CD14-positive monocyte (primary cell): ENCODE measurements around the gene SLC25A36. TPM values are rescaled to one million over a fixed set of nuclear protein-coding genes. Genes with fewer than 3 reads are reported as not detected.

ENCODE experiments used
- DNase-seq, 3 donors: peaks; one replicate each; pipeline ENCODE4 v3.0.0-alpha.2; 2011 to 2022
- H2AFZ ChIP-seq: 2 replicates; pipeline ENCODE4 v1.6.0; 2012; ENCODE audit warnings: mild to moderate bottlenecking, low read depth, low read length, inconsistent platforms; ENCODE audit not compliant: insufficient read depth, poor library complexity, severe bottlenecking
- H3K27ac ChIP-seq, 2 donors: 1 replicate in 1 of 2; 2 replicates in 1 of 2; pipeline ENCODE4 v1.5.1; 2012 to 2013; ENCODE audit warnings: low read length in 2 of 2, control low read depth in 1 of 2, inconsistent platforms in 1 of 2, low read depth in 1 of 2, mild to moderate bottlenecking in 1 of 2
- H3K27me3 ChIP-seq, 2 donors: one replicate each; pipeline versions ENCODE4 v1.6.0 to v1.6.1; 2011 to 2013; ENCODE audit warnings: low read length in 2 of 2; ENCODE audit not compliant: control insufficient read depth in 2 of 2, insufficient read depth in 2 of 2
- H3K36me3 ChIP-seq, 2 donors: replicated peaks in 1 of 2; 1 replicate in 1 of 2; 2 replicates in 1 of 2; pipeline versions ENCODE4 v1.5.1 to v1.6.1; 2012 to 2013; ENCODE audit warnings: low read length in 2 of 2, control low read depth in 1 of 2, inconsistent platforms in 1 of 2, mild to moderate bottlenecking in 1 of 2; ENCODE audit not compliant: insufficient read depth in 2 of 2, control insufficient read depth in 1 of 2
- H3K4me1 ChIP-seq, 2 donors: 1 replicate in 1 of 2; 2 replicates in 1 of 2; pipeline versions ENCODE4 v1.5.1 to v1.6.1; 2012 to 2013; ENCODE audit warnings: low read length in 2 of 2, control low read depth in 1 of 2, inconsistent platforms in 1 of 2, mild to moderate bottlenecking in 1 of 2, moderate library complexity in 1 of 2; ENCODE audit not compliant: insufficient read depth in 2 of 2, control insufficient read depth in 1 of 2
- H3K4me2 ChIP-seq: replicated peaks from 2 replicates; pipeline ENCODE3; 2012; ENCODE audit warnings: low read length, moderate library complexity, mild to moderate bottlenecking; ENCODE audit not compliant: poor library complexity, severe bottlenecking; ENCODE audit errors: extremely low read depth
- H3K4me3 ChIP-seq, 3 experiments: fragments of 200-600 bp in 1 of 3; sonication (generic) in 1 of 3; replicated peaks in 1 of 3; 1 replicate in 2 of 3; 2 replicates in 1 of 3; pipeline ENCODE4 v1.5.1; 2011 to 2013; ENCODE audit warnings: low read length in 3 of 3, mild to moderate bottlenecking in 3 of 3, control low read depth in 2 of 3, low read depth in 2 of 3, inconsistent platforms in 1 of 3, moderate library complexity in 1 of 3
- H3K79me2 ChIP-seq: 2 replicates; pipeline ENCODE4 v1.6.0; 2012; ENCODE audit warnings: mild to moderate bottlenecking, control low read depth, inconsistent platforms, low read length, moderate library complexity; ENCODE audit not compliant: insufficient read depth
- H3K9ac ChIP-seq: 2 replicates; pipeline ENCODE4 v1.6.0; 2017; ENCODE audit warnings: low read length, mild to moderate bottlenecking; ENCODE audit not compliant: insufficient read depth, poor library complexity, severe bottlenecking
- H3K9me3 ChIP-seq, 2 donors: replicated peaks in 1 of 2; 1 replicate in 1 of 2; 2 replicates in 1 of 2; pipeline versions ENCODE4 v1.5.1 to v1.6.1; 2012 to 2013; ENCODE audit warnings: low read length in 2 of 2, control low read depth in 1 of 2; ENCODE audit not compliant: control insufficient read depth in 1 of 2, insufficient read depth in 1 of 2
- H4K20me1 ChIP-seq: 2 replicates; pipeline ENCODE4 v1.6.0; 2012; ENCODE audit warnings: mild to moderate bottlenecking, low read length, control low read depth, moderate library complexity; ENCODE audit not compliant: insufficient read depth
- H3K27ac Mint-ChIP-seq, 7 donors: one replicate each; pipeline ENCODE4 v1.8.0; 2020; ENCODE audit warnings: mild to moderate bottlenecking in 7 of 7, mixed read lengths in 7 of 7, moderate library complexity in 6 of 7, inconsistent platforms in 2 of 7
- H3K27me3 Mint-ChIP-seq, 3 donors: one replicate each; pipeline ENCODE4 v1.8.0; 2021 to 2022; ENCODE audit warnings: low read depth in 3 of 3, mild to moderate bottlenecking in 3 of 3, mixed read lengths in 3 of 3, moderate library complexity in 3 of 3, inconsistent platforms in 1 of 3
- H3K36me3 Mint-ChIP-seq, 2 donors: one replicate each; pipeline ENCODE4 v1.8.0; 2020; ENCODE audit warnings: mixed read lengths in 2 of 2, inconsistent platforms in 1 of 2, mild to moderate bottlenecking in 1 of 2
- H3K4me1 Mint-ChIP-seq: one replicate; pipeline ENCODE4 v1.8.0; 2020; ENCODE audit warnings: mild to moderate bottlenecking, mixed read lengths
- H3K4me3 Mint-ChIP-seq, 2 donors: one replicate each; pipeline ENCODE4 v1.8.0; 2020; ENCODE audit warnings: mild to moderate bottlenecking in 2 of 2, mixed read lengths in 2 of 2, moderate library complexity in 1 of 2
- H3K9me3 Mint-ChIP-seq, 7 donors: one replicate each; pipeline ENCODE4 v1.8.0; 2020 to 2022; ENCODE audit warnings: mixed read lengths in 7 of 7, mild to moderate bottlenecking in 6 of 7, moderate library complexity in 6 of 7, inconsistent platforms in 2 of 7
- CTCF ChIP-seq: fragments of 200-600 bp; IDR thresholded peaks from one replicate; pipeline ENCODE4 v1.8.0; 2022; ENCODE audit warnings: antibody characterized with exemption, mild to moderate bottlenecking
- WGBS: methylation state at CpG from one replicate; pipeline ENCODE4 v1.1.5; 2013; ENCODE audit warnings: missing lambda C conversion rate; ENCODE audit not compliant: insufficient coverage; 5-methylcytosine and 5-hydroxymethylcytosine counted together
- intact Hi-C, 2 donors: fragments of 100-400 bp; cut with micrococcal nuclease; formaldehyde crosslinking; loops; one replicate each; pipeline versions ENCODE4 v1.15.0 to v1.15.1; 2023
- polyA plus RNA-seq, 3 donors: library from polyadenylated mRNA; depleted of rRNA in 1 of 3; unstranded in 2 of 3; stranded (reverse) in 1 of 3; fragments of 300-500 nt in 2 of 3; fragments of >200 nt in 1 of 3; fragmentation: Illumina TruSeq in 2 of 3; gene quantifications; 1 replicate in 2 of 3; 2 replicates in 1 of 3; pipeline ENCODE4 v1.2.3, GENCODE V29; 2012 to 2021

The SLC25A36 gene
- polyA plus RNA-seq, 3 donors, result 20.4 to 30.3 (median 20.6) TPM

- Mint-ChIP-seq H3K4me3 (peak overlapping the region; percentile 98 to 99), H3K36me3 (peaks cover 0 to under 1% of the 10 kb centered on the region in 2 donors), H3K4me1 (peaks cover 28% of the 10 kb centered on the region), H3K9me3 (peaks cover under 1 to 13% (median 5%) of the 10 kb centered on the region in 7 donors), H3K27me3 (peaks cover 0 to 6% (median 0%) of the 10 kb centered on the region in 3 donors), H3K27ac (peak overlapping the region; percentile 92 to 99 (median 97))
- H3K9ac ChIP-seq, result peak overlapping the region; percentile 89
- peak overlapping the region; percentile 82 to 85 for H3K27ac ChIP-seq
- H3K4me2 ChIP-seq, result peak overlapping the region; percentile 87
- peak overlapping the region; percentile 78 to 96 (median 89) for H3K4me3 ChIP-seq
- WGBS, result 0% methylated on average over 2 of the region's 5 CpGs
- peaks cover 2% of the 10 kb centered on the region for H4K20me1 ChIP-seq
- TF ChIP-seq CTCF, result no peak
- no peaks in the 10 kb centered on the region for H3K36me3 ChIP-seq
- peaks cover 40% of the 10 kb centered on the region for H3K79me2 ChIP-seq
- DNase-seq, result peak in 1 of 3 donors; percentile 3
- H3K4me1 ChIP-seq, result peaks cover 17 to 36% of the 10 kb centered on the region in 2 donors
- peak overlapping the region; percentile 82 for H2AFZ ChIP-seq
- no peaks in the 10 kb centered on the region for H3K9me3 ChIP-seq
- intact Hi-C loops, result loop anchor here in 1 of 2 donors (10.0 kb wide), 1 partner anchor 294 kb away; the partner anchor contains the start of gene PXYLP1
- H3K27me3 ChIP-seq, result no peaks in the 10 kb centered on the region
These were observed 574 bp upstream of the SLC25A36 start for GRCh38 chr3:140941090-140941433.

- peaks cover 17 to 36% of the 10 kb centered on the region in 2 donors for H3K4me1 ChIP-seq
- peak overlapping the region; percentile 82 for H2AFZ ChIP-seq
- H3K36me3 ChIP-seq, result no peaks in the 10 kb centered on the region
- peaks cover 0 to 3% (median 0%) of the 10 kb centered on the region in 3 donors for H3K27me3 Mint-ChIP-seq
- intact Hi-C loops, result loop anchor here in 1 of 2 donors (10.0 kb wide), 1 partner anchor 292 kb away; the partner anchor contains the start of gene PXYLP1
- H3K4me2 ChIP-seq, result peak overlapping the region; percentile 87
- H3K9me3 ChIP-seq, result no peaks in the 10 kb centered on the region
- TF ChIP-seq CTCF, result no peak
- H3K9me3 Mint-ChIP-seq, result peaks cover 0 to 10% (median 0%) of the 10 kb centered on the region in 7 donors
- H3K27ac ChIP-seq, result peak overlapping the region; percentile 82 to 85
- under 1% methylated on average over 44 of the region's 56 CpGs for WGBS
- H3K27ac Mint-ChIP-seq, result peak overlapping the region; percentile 92 to 99 (median 97)
- peak overlapping the region; percentile 89 for H3K9ac ChIP-seq
- no peaks in the 10 kb centered on the region for H3K27me3 ChIP-seq
- H3K4me1 Mint-ChIP-seq, result peaks cover 35% of the 10 kb centered on the region
- H3K4me3 ChIP-seq, result peak overlapping the region; percentile 78 to 96 (median 89)
- peak overlapping the region; percentile 98 to 99 for H3K4me3 Mint-ChIP-seq
- H4K20me1 ChIP-seq, result peaks cover 13% of the 10 kb centered on the region
- peaks cover 54% of the 10 kb centered on the region for H3K79me2 ChIP-seq
- DNase-seq, result peak; percentile 18 to 41 (median 28)
- H3K36me3 Mint-ChIP-seq, result peaks cover 0 to 5% of the 10 kb centered on the region in 2 donors
These were observed 827 bp downstream of the SLC25A36 start for GRCh38 chr3:140942221-140943104.
